GM18507 (cell line): ENCODE data around the gene FAM25C.
"Not testable (repeated sequence)": the region's sequence is repeated elsewhere in the genome, so short reads cannot be mapped to it uniquely, and the experiment has no call there.

Experiments used
- DNase-seq: peaks from one replicate; pipeline ENCODE4 v3.0.0; 2011; ENCODE audit warnings: low read depth; ENCODE audit not compliant: insufficient read length; ENCODE audit errors: extremely low spot score
- FAIRE-seq: peaks from 2 replicates; lab custom pipeline; 2011; peaks lifted over from hg19 to GRCh38; lab: Jason Lieb, UNC

The FAM25C gene

DNA sequence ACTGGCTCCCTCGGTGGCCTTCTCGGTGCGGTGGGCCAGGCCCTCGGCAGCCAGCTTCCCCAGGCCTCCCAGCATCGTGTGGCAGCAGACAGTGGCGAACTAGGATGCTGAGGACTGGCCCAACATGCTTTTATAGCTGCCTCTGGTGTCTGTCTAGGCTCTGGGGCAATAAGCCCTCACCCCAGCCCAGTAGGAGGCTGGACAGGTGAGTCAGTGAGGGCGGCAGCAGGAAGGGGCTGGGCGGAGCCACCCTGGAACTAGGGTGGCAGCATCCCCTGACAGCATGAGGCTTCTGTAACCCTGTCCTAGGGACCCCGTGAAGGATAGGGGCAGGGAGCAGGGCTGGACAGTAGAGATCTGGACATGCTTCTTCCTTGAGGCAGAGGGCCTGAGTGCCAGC is at the start of gene FAM25C:
Gene FAM25C, minus strand, starts transcription at position 101 of the 400 bp plus-strand sequence. Its CDS starts 26 bp downstream, at position 75.
- not testable (repeated sequence) for DNase-seq, FAIRE-seq

DNA sequence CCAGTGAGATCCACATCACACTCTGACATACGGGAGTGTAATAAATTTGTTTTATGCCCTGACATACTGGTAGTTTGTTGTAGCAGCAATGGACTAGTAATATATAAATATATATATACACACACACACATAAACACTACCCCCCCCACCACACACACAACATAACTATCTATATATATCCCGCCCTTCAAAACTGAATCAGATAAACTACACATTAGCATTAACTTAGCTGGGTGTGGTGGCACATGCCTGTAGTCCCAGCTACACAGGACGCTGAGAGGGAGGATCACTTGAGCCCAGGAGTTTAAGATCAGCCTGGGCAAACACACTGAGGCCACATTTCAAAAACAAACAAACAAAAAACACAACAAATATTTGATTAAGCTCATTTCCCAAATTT is 45.0 kb upstream of the FAM25C start:
- not testable (repeated sequence) for FAIRE-seq, DNase-seq

DNA sequence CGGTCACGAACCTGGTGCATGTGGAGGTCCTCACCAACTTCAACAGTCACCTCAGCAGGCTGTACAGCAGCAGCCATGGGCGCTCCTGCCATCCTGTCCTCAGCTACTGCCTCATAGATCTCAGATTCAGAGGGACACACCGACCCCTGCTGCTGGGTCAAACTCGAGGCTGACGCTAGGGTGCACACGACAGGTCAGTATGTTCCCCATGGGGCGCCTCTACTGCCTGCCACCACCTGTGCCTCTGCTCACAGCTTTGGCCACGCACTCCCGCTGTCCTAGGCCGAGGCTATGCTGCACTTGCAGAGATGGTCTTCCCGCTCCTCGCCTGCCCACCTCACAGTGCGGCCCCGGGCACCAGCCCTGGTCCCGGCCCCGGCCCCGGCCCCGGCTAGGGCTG is 31.8 kb upstream of the FAM25C start:
- not testable (repeated sequence) for DNase-seq, FAIRE-seq

DNA sequence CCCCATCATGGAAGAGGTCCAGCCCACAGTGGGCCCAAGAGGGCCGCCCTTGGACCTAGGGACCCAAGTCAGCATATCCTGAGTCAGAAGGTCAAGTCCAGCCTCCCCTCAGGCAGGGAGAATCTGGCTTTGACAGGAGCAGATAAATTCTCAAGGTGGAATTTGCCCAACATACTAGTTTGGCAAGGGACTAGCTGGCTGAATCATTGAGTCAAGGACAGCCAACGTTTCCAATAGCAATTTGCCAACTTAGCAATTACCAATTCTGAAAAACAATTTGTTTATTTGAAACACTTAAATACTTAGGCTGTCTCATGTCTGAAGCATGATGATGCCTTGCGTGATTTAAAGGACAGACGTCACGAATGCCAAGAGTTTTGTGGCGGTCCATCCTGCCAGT is 2.7 kb upstream of the FAM25C start:
- FAIRE-seq, DNase-seq: not testable (repeated sequence)

DNA sequence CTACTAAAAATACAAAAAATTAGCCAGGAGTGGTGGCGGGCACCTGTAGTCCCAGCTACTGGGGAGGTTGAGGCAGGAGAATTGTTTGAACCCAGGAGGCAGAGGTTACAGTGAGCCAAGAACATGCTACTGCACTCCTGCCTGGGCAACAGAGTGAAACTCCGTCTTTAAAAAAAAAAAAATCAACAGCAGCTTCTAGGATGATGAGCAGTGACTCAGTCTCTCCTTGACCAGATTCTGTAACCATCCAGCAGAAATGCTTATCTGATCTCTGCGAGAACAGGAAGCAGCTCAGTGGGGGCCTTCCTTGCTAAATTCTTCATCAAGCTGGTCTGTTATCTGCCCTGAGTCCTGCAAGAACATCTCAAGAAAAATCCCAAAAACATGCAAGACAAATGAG is 5.5 kb downstream of the FAM25C start:
- DNase-seq, FAIRE-seq: not testable (repeated sequence)

DNA sequence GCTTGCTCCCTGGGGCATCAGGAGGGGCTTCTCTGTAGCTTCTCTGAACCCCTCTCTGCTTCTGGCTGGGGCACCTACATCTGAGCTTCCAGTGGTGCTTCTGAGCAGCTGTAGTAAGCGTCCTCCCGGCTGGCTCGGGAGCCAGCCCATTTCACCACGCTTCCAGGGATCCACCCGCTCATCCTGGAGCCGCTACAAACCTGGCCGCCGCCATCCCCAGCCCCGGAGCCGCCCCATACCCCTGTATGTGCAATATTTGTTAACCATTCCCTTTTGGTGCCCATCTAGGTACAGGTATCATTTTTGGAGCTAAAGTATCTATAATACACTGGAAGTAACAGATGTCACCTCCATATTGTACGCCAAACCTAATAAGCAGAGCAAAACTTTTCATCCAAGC is 7.0 kb downstream of the FAM25C start:
- not testable (repeated sequence) for FAIRE-seq, DNase-seq

DNA sequence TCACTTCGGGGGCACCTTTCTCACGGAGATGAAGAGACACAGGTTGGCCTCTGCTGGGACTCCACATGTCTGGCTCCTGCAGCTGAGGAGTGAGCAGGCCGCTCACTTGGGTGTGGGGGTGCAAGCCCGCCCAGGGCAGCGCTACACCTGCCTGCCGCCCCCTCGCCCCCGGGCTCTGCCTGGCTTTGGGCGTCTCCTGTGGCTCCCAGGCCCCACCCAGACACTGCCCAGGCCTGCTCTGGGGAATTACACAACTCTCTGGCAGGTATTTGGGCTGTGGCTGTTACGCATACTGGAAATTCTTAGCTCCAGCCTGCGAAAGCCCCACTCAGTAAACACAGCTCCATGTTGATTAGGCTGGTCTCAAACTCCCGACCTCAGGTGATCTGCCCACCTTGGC is 7.9 kb downstream of the FAM25C start:
- DNase-seq, FAIRE-seq: not testable (repeated sequence)

DNA sequence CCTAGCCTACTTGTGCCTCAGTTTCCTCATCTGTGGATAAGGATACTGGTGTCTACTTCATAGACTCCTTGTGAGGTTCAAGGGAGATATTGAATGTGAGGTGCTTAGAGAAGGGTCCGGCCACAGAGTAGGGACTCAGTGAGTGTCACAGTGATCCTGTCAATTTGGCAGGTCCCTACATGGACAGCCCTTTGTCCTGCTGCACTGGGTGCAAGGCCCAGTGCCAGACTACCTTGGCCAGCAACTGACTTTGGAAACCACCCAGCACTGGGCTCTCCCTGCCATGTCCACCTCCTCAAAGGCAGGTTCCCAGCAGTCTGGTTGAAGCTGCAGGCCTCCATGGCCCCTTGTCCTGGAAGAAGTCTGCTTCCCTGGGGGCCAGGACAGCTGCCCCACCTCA is 9.5 kb downstream of the FAM25C start:
- not testable (repeated sequence) for FAIRE-seq, DNase-seq

DNA sequence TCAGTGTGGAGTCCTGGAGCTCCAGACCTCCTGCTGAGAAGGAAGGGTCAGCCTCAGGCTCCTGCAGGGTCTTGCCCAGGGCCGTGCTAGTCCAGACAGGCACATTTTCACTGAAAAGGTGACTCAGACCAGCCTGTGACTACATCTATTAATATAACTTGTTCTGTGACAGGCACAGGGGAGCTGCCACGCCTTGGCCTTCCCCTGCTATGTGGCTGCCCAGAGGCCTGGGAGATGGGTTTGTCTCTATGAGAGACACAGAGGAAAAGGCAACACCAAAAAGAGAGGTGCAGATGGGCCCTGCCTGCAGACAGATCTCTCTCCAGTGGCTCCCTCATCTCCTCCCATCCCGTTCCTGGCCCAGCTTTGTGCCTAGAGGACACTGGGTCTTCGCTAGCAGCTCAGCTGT is 10.0 kb downstream of the FAM25C start:
- FAIRE-seq, DNase-seq: not testable (repeated sequence)

DNA sequence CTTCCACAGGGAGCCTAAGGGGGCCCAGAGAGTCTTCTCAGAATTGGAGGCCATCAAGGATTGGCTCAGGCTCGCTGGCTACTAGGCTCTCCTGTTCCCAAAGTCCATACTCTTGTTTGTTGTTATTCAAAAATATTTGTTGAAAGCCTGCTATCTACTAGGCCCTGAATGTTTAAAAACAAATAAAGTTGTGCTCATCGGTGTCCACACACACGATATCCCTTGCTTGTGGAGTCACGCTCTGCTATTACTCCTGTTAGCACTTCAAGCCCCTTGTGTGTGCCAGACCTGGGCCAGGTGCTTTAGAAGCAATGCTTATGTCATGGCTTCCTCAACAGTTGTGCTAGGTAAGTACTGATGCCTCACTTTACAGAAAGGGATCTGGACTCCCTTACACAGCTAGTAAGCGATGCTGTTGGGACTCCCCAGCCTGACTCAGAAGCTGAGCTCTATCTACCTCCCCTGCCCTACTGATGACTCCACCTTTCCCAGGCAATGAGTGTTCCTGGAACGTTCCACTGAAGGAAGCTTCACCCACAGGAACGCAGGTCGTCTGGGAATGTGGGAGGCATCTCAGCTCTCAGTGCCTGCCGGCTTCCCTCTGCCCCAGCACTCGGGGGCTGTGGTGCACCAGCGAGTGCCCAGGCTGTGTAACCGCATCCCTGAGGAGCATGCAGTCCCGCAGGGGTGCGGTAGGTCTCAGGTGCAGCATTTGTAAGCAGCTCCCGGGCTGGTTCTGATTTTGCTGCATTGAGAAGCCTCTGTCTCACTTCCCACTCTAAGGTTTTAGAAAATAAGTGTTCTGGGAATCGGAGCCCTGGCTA is 10.7 kb downstream of the FAM25C start:
- not testable (repeated sequence) for DNase-seq, FAIRE-seq

DNA sequence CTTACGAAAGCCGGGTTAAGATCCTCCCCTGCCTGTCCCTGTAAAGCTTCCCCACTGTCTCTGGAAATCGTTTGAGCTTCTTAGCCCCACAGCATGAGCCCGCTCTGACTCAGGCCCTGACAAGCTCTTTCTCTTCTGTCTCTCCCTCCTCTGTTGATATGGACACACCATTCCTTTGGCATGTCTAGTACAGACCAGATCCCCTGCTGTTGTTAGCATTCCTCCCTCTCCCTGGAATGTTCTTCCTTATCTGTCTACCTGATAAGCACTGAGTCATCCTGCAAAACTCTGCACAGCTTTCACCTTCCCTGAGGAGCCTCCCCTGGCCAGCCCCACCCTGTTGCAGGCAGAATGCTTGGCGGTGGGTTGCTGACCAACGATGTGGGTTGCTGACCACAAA is 11.6 kb downstream of the FAM25C start:
- not testable (repeated sequence) for DNase-seq, FAIRE-seq

DNA sequence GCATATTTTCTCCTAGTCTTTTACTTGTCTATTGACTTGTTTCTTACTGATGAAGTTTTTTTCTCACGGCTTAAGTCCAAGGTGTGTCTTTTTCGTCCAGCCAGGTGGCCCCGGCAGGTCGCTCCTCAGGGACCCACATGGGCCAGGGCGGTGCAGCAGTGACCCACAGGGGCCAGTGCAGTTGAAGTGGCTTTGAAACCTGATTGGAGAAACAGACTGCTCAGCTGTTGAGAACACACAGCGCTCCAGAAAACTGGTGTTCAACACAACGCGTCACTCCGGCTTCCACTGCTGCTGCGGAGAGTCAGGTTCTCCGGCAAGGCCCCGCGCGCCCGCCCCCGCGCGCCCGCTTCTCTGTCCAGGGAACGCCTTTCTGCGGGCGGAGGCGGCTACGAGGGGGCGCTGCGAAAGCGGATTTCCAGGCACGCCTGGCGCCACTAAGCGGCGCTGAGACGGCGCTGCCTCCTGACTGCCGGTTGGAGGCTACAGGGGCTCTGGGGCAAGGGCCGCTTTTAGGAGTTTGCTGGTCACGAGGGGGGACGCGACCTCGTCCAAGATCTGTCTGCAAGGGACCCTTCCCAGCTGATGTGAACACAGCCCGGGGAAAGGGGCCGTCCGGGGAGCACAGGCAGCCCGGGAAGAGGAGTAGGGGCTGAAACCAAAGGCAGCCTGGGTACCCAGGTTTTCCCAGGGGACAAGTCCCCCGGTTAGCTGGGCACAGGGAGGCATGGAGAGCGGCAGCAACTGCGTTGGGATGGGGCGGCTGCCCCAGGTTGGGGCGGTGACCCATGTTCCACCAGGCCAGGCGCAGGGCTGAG is 13.0 kb downstream of the FAM25C start:
- DNase-seq, FAIRE-seq: not testable (repeated sequence)

DNA sequence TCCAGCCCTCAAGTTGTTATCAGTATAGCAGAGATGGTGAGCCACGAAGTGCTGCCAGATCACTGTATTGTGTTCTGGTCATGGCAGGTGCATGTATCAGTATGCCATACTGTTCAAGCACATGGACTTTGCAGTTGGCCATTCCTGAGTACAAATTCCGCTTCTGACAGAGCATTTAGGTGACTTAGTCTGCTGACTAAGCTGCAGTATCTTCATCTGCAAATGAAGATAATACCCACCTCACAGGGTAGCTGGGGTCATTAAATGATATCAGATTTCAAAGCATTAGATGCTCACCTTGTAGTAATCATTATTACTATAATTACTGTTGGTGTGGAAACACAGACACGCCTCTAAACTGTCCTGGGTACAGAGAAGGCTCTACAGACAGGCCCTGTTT is 24.2 kb downstream of the FAM25C start:
- not testable (repeated sequence) for FAIRE-seq, DNase-seq

DNA sequence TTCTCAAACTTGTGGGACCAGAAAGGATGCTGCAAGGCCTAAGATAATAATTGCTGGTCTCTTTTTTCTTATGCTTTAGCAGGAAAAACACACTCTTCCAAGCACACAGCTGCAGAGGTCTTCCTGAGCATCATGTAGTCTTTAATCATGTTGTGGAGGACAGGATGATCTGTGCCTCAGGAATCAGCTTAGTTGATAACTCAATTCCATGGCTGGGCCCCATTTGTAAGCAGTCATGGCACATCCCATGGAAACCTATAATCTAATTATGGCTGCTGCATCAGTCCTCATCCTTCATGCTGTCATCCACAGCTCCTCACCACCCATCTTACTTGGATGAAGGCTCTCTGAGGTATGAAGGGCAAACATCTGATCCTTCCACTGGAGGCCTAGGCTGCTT is 26.5 kb downstream of the FAM25C start:
- FAIRE-seq, DNase-seq: not testable (repeated sequence)

DNA sequence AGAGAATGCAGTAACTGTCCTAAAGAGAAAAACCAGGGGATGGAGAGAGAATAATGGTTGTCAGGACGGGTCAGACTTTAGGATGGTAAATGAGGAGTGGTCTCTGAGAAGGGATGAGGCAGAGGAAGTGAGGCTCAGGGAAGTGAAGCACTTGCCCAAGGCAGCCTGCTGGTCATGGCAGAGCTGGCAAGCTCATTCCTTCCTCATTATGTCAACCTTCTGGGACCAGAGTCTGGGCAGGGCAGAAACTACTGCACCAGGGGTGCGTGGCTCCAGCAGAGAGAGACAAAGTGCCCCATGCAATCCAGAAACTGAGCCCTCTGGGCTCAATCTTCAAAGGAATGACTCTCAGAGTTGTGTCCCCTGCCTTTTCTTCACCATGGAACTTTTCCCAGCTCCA is 27.5 kb downstream of the FAM25C start:
- DNase-seq, FAIRE-seq: not testable (repeated sequence)

DNA sequence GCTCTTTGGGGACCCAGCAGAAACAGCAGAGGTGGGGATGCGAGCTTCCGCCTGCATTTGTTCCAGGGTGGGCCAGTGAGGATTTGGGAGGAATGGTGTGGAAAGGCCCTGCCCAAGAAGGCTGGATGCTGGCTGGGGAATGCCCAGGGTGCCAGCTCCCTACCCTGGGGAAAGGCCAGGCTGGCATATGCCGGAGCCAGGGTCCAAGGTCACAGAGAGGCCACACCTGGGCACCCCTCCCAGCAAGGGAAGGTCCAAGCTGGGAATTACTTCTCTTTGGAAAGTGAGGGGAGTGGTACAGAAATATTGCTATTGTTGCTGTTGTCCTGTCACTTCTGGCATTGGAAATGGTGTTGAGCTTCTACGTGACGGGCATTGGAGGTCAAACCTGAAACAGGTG is 28.0 kb downstream of the FAM25C start:
- FAIRE-seq, DNase-seq: not testable (repeated sequence)

DNA sequence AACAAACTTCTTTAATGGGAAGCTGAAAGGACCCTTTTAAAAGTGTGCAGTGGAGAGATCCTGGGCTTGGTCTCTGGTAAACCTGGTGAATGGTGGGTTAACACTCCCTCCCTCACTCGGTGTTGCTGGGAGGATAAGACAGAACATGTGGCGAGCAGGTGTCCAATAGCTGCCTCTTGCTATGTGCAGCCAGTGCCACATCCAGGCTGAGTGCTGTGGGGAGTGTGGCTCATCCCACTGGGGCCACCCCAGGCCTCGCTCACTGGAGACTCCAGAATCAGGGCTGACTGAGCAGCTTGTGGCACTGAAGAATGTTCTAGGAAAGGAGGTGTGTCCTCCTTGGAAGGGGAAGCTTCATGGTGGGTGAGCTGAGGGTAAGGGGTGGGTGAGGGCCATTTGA is 29.5 kb downstream of the FAM25C start:
- not testable (repeated sequence) for FAIRE-seq, DNase-seq

DNA sequence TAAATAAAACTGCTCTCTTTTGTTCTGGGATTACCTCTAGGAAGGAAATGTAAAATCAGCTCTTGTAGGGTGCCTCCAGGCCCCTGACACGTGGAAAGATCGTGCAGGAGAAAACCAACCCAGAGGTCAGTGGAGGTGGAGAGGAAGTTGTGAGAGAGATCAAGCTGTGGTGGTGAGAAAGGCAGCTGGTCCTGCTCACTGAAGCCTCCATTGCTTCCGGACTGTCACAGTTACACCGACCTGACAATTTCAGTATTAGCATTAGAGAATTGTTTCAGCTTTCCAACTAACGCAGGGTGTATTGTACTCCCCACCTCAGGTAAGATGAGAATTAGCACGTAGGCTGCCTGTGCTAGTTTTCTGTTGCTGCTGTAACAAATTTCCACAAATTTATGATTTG is 30.6 kb downstream of the FAM25C start:
- not testable (repeated sequence) for FAIRE-seq, DNase-seq

DNA sequence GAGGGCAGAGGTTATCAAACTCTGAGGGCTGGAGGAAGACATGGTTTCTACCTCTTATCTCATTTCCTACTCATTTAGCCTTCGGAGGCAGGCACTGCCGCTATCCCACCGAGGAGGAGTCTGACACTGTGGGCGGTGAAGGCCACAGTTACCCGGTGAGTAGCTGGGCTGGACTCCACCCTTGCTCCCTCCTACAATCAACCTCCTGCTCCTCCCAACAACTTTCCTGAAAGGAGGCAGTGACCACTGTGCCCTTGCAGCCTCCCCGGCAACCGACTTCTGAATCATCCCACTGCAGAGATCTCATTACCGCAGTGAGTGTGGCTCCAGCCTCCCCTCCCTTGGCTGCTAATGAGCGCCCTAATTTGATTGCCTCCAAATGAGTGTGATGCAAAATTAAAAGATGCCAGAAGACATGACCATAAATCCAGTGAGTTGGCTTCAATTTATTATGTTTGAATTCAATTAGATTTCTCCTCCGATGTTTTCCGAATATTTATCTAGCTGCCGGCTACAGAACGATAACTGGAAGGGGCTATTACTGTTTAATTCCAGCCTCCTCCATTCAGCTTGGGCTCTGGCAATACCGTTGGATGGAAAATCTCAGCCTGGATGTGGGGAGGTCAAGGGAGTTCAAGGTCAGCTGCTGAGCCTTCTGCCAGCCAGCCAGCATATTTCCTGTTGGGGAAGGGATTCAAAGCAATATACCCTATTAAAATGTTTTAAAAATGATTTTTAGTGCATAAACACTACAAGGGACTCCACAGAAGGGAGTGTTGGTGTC is 35.1 kb downstream of the FAM25C start:
- FAIRE-seq, DNase-seq: not testable (repeated sequence)
